ENCODE results near the gene CEACAM19. TPM values are rescaled to one million over a fixed set of nuclear protein-coding genes. Genes with fewer than 3 reads are reported as not detected.

The CEACAM19 gene
- polyA plus RNA-seq, 3 donors: 7.6 TPM; not detected in 2

DNA sequence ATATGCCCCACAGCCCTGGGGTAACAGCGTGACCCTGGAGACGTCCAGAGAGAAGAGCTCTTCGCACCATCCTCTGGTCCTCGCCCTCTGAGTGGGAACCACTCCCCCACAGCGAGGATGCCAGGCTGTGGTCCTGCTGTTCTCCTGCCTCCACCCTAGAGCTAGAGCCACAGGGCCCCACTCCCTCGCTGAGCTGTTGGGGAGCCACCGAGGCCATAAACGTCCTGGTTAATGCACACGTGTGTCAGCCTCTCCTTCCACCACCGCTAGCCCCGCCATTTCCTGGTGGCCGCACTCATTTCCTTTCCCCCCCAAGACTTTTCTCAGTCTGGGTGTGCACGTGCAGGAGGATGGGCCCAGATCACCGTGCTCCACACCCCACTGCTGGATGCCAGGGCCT lies 39.2 kb downstream of the CEACAM19 start:
- Histone ChIP-seq H3K9ac (ENCODE audit: insufficient read depth, low read length, poor library complexity, severe bottlenecking) (no peak overlapping the region), H2AFZ (ENCODE audit: insufficient read depth, low read depth, low read length, poor library complexity, severe bottlenecking) (no peak overlapping the region), H3K9me3 (replicated peaks in 1 of 2; ENCODE audit: control insufficient read depth in 1 of 2, insufficient read depth in 1 of 2, low read length in 2 of 2) (peaks cover 10% of the 10 kb centered on the region in 2 donors), H3K27ac (ENCODE audit: low read depth in 1 of 2, low read length in 2 of 2) (no peak overlapping the region), H4K20me1 (ENCODE audit: insufficient read depth, low read length) (no peaks in the 10 kb centered on the region), H3K4me1 (ENCODE audit: control insufficient read depth in 1 of 2, insufficient read depth in 2 of 2, low read length in 2 of 2) (peaks cover 0 to 4% of the 10 kb centered on the region in 2 donors), H3K4me3 (replicated peaks in 1 of 3; ENCODE audit: low read depth in 2 of 3, low read length in 3 of 3) (no peak overlapping the region), H3K27me3 (ENCODE audit: control insufficient read depth in 2 of 2, insufficient read depth in 2 of 2, low read length in 2 of 2) (no peaks in the 10 kb centered on the region), H3K4me2 (replicated peaks; ENCODE audit: extremely low read depth, low read length, poor library complexity, severe bottlenecking) (no peak overlapping the region), H3K36me3 (replicated peaks in 1 of 2; ENCODE audit: control insufficient read depth in 1 of 2, insufficient read depth in 2 of 2, low read length in 2 of 2) (no peaks in the 10 kb centered on the region), H3K79me2 (ENCODE audit: insufficient read depth, low read length) (no peaks in the 10 kb centered on the region)
- TF ChIP-seq, protein P1, sequence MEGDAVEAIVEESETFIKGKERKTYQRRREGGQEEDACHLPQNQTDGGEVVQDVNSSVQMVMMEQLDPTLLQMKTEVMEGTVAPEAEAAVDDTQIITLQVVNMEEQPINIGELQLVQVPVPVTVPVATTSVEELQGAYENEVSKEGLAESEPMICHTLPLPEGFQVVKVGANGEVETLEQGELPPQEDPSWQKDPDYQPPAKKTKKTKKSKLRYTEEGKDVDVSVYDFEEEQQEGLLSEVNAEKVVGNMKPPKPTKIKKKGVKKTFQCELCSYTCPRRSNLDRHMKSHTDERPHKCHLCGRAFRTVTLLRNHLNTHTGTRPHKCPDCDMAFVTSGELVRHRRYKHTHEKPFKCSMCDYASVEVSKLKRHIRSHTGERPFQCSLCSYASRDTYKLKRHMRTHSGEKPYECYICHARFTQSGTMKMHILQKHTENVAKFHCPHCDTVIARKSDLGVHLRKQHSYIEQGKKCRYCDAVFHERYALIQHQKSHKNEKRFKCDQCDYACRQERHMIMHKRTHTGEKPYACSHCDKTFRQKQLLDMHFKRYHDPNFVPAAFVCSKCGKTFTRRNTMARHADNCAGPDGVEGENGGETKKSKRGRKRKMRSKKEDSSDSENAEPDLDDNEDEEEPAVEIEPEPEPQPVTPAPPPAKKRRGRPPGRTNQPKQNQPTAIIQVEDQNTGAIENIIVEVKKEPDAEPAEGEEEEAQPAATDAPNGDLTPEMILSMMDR (IDR thresholded peaks at IDR 0.05): no peak
- no peak overlapping the region for H3K4me3 Mint-ChIP-seq
- no peaks in the 10 kb centered on the region for H3K36me3 Mint-ChIP-seq
- DNase-seq: no peak
- intact Hi-C loops (cut with micrococcal nuclease): loop anchor here in 1 of 2 donors (10.0 kb wide), 1 partner anchor 136 kb away; no protein-coding TSS in a partner anchor
- H3K27ac Mint-ChIP-seq: peak overlapping the region in 1 of 7 donors; percentile 59
- H3K27me3 Mint-ChIP-seq (ENCODE audit: low read depth in 3 of 3): peaks cover 1 to 11% (median 2%) of the 10 kb centered on the region in 3 donors
- 29% methylated on average over 10 of the region's 14 CpGs for WGBS (ENCODE audit: insufficient coverage)
- H3K9me3 Mint-ChIP-seq: peaks cover 9 to 17% (median 11%) of the 10 kb centered on the region in 7 donors
- peaks cover 8% of the 10 kb centered on the region for H3K4me1 Mint-ChIP-seq

DNA sequence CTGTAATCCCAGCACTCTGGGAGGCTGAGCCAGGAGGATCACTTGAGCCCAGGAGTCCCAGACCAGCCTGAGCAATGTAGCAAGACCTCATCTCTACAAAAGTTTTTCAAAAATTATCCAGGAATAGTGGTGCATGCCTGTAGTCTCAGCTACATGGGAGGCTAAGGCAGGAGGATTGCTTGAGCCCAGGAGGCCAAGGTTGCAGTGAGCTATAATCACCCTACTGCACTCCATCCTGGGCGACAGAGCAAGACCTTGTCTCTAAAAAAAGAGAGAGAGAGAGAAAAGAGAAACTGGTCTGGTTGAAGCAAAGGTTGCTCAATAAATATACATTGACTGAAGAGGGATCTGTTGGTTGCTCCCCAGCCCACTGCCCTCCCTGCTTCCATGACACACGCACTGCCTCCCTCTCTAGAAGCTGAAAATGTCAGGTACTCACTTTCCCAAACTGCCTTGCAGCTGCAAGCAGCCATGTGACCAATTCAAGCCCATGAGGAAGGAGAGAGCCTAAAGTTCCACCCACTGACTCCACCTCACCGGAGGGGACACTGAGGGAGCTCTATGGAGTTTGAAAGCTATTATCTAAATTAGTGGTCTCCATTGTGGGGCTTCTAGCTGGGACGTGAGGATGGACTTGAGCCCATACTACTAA lies 41.7 kb downstream of the CEACAM19 start:
- TF ChIP-seq, protein P1 (IDR thresholded peaks at IDR 0.05): no peak
- no peak overlapping the region for H3K4me3 Mint-ChIP-seq
- Histone ChIP-seq H3K36me3 (replicated peaks in 1 of 2; ENCODE audit: control insufficient read depth in 1 of 2, insufficient read depth in 2 of 2, low read length in 2 of 2) (no peaks in the 10 kb centered on the region), H4K20me1 (ENCODE audit: insufficient read depth, low read length) (no peaks in the 10 kb centered on the region), H3K27ac (ENCODE audit: low read depth in 1 of 2, low read length in 2 of 2) (no peak overlapping the region), H3K9me3 (replicated peaks in 1 of 2; ENCODE audit: control insufficient read depth in 1 of 2, insufficient read depth in 1 of 2, low read length in 2 of 2) (peaks cover 15% of the 10 kb centered on the region in 2 donors), H3K4me2 (replicated peaks; ENCODE audit: extremely low read depth, low read length, poor library complexity, severe bottlenecking) (no peak overlapping the region), H3K9ac (ENCODE audit: insufficient read depth, low read length, poor library complexity, severe bottlenecking) (no peak overlapping the region), H3K4me3 (replicated peaks in 1 of 3; ENCODE audit: low read depth in 2 of 3, low read length in 3 of 3) (no peak overlapping the region), H3K79me2 (ENCODE audit: insufficient read depth, low read length) (no peaks in the 10 kb centered on the region), H3K4me1 (ENCODE audit: control insufficient read depth in 1 of 2, insufficient read depth in 2 of 2, low read length in 2 of 2) (peaks cover 0 to 5% of the 10 kb centered on the region in 2 donors), H2AFZ (ENCODE audit: insufficient read depth, low read depth, low read length, poor library complexity, severe bottlenecking) (no peak overlapping the region), H3K27me3 (ENCODE audit: control insufficient read depth in 2 of 2, insufficient read depth in 2 of 2, low read length in 2 of 2) (no peaks in the 10 kb centered on the region)
- WGBS (ENCODE audit: insufficient coverage): no CpG with 5 or more reads among the region's 4 CpGs
- peaks cover 12 to 21% (median 16%) of the 10 kb centered on the region in 7 donors for H3K9me3 Mint-ChIP-seq
- intact Hi-C loops (cut with micrococcal nuclease): loop anchor here in 1 of 2 donors (10.0 kb wide), 1 partner anchor 138 kb away; no protein-coding TSS in a partner anchor
- peaks cover 1 to 11% (median 2%) of the 10 kb centered on the region in 3 donors for H3K27me3 Mint-ChIP-seq (ENCODE audit: low read depth in 3 of 3)
- peak overlapping the region in 1 of 7 donors; percentile 49 for H3K27ac Mint-ChIP-seq
- peak in 1 of 3 donors; percentile 54 for DNase-seq
- H3K4me1 Mint-ChIP-seq: peaks cover 8% of the 10 kb centered on the region
- H3K36me3 Mint-ChIP-seq: no peaks in the 10 kb centered on the region

Data from CD14-positive monocyte (primary cell).